HepG2 (cell line): ENCODE measurements around the gene GADD45A. TPM values are rescaled to one million over a fixed set of nuclear protein-coding genes. Genes with fewer than 3 reads are reported as not detected.

Source experiments
- DMAP1 ChIP-seq: IDR thresholded peaks from 2 replicates; pipeline ENCODE4 v1.6.1; 2016
- GABPA ChIP-seq, 2 experiments: IDR thresholded peaks; 2 replicates each; pipeline ENCODE4 v1.6.1; 2011 to 2016; ENCODE audit warnings: low read depth in 2 of 2, low read length in 1 of 2, missing biosample characterization in 1 of 2, missing genetic modification characterization in 1 of 2
- IKZF1 ChIP-seq: fragments of 450-650 bp; IDR thresholded peaks from 2 replicates; pipeline ENCODE4 v1.7.1; 2016
- KDM4B ChIP-seq: sonication (generic); formaldehyde crosslinking; IDR thresholded peaks from 2 replicates; pipeline ENCODE4 v1.4.0; 2020; ENCODE audit warnings: missing genetic modification reagents
- MXD3 ChIP-seq: IDR thresholded peaks from 2 replicates; pipeline ENCODE4 v1.6.1; 2016; ENCODE audit warnings: mild to moderate bottlenecking, missing biosample characterization, missing genetic modification reagents
- NONO ChIP-seq, 2 experiments: fragments of 450-650 bp in 1 of 2; sonication (generic) in 1 of 2; formaldehyde crosslinking in 1 of 2; IDR thresholded peaks in 1 of 2; conservative IDR thresholded peaks in 1 of 2; 2 replicates each; pipeline versions ENCODE4 v1.6.1 to v1.8.0; 2017 to 2022; ENCODE audit warnings: mild to moderate bottlenecking in 1 of 2, missing genetic modification reagents in 1 of 2, moderate library complexity in 1 of 2
- PATZ1 ChIP-seq: sonication (generic); formaldehyde crosslinking; IDR thresholded peaks from 2 replicates; pipeline ENCODE4 v1.4.0; 2020; ENCODE audit warnings: missing genetic modification reagents
- POLR2A ChIP-seq, 2 experiments: IDR thresholded peaks; 2 replicates each; pipeline ENCODE4 v1.6.1; 2011; ENCODE audit warnings: low read depth in 2 of 2, low read length in 2 of 2, mild to moderate bottlenecking in 1 of 2, moderate library complexity in 1 of 2; ENCODE audit not compliant: insufficient read depth in 1 of 2
- SOX5 ChIP-seq: IDR thresholded peaks from 2 replicates; pipeline ENCODE4 v1.6.1; 2016; ENCODE audit warnings: borderline replicate concordance
- YEATS4 ChIP-seq: sonication (generic); formaldehyde crosslinking; IDR thresholded peaks from 2 replicates; pipeline ENCODE4 v1.4.0; 2020; ENCODE audit warnings: missing genetic modification reagents, borderline replicate concordance
- ZFP36L1 ChIP-seq: sonication (generic); formaldehyde crosslinking; IDR thresholded peaks from 2 replicates; pipeline ENCODE4 v1.8.0; 2022; ENCODE audit warnings: mild to moderate bottlenecking, missing genetic modification reagents, moderate library complexity
- ZFP91 ChIP-seq: sonication (generic); formaldehyde crosslinking; IDR thresholded peaks from 2 replicates; pipeline ENCODE4 v1.9.0; 2022; ENCODE audit warnings: missing genetic modification reagents, mild to moderate bottlenecking, borderline replicate concordance
- ZMYM4 ChIP-seq: sonication (generic); formaldehyde crosslinking; IDR thresholded peaks from 2 replicates; pipeline ENCODE4 v1.8.1; 2023; ENCODE audit warnings: mild to moderate bottlenecking, missing genetic modification reagents
- ZNF260 ChIP-seq: sonication (generic); formaldehyde crosslinking; IDR thresholded peaks from 2 replicates; pipeline ENCODE4 v1.4.0; 2020; ENCODE audit warnings: missing genetic modification reagents, low read depth, mild to moderate bottlenecking, borderline replicate concordance
- ZNF562 ChIP-seq: sonication (generic); formaldehyde crosslinking; IDR thresholded peaks from 2 replicates; pipeline ENCODE4 v1.8.0; 2022; ENCODE audit warnings: missing genetic modification reagents, borderline replicate concordance
- ZNF567 ChIP-seq: sonication (generic); formaldehyde crosslinking; IDR thresholded peaks from 2 replicates; pipeline ENCODE4 v1.8.1; 2023; ENCODE audit warnings: mild to moderate bottlenecking, missing genetic modification reagents, borderline replicate concordance
- ZNF605 ChIP-seq: sonication (generic); formaldehyde crosslinking; IDR thresholded peaks from 2 replicates; pipeline ENCODE4 v1.8.0; 2022; ENCODE audit warnings: mild to moderate bottlenecking, missing genetic modification reagents
- ZNF646 ChIP-seq: sonication (generic); formaldehyde crosslinking; IDR thresholded peaks from 2 replicates; pipeline ENCODE4 v1.9.0; 2021; ENCODE audit warnings: mild to moderate bottlenecking, missing genetic modification reagents
- polyA plus RNA-seq, 8 experiments: library from polyadenylated mRNA; depleted of rRNA in 3 of 8; stranded (reverse) in 7 of 8; unstranded in 1 of 8; fragments of >200 nt; fragmentation: Illumina TruSeq in 4 of 8; extraction: Trizol in 4 of 8; gene quantifications; 2 replicates each; pipeline versions ENCODE4 v1.2.1 to v1.2.3, GENCODE V29; 2011 to 2016; ENCODE audit warnings: low read depth in 4 of 8, missing spikeins in 1 of 8, mixed read lengths in 1 of 8; ENCODE audit not compliant: insufficient read depth in 1 of 8
- total RNA-seq, 5 experiments: library from RNA; depleted of rRNA; stranded (reverse); fragments of >200 nt; fragmentation: Illumina TruSeq; extraction: Trizol; gene quantifications; 2 replicates each; pipeline ENCODE4 v1.2.3, GENCODE V29; 2016; ENCODE audit warnings: low read depth in 1 of 5

Gene GADD45A
- total and polyA plus RNA-seq, 2 of the 13 experiments (the other 11 are each of a cell fraction or from before 2014, with no cell fraction given) = 33.2 to 46.2 TPM

GRCh38 chr1:67735806-67736627 lies 51.0 kb downstream of the GADD45A start (continued):
- TF ChIP-seq MXD3 (CRISPR knock-in tag) (0 out of 2 replicates have a peak, but pooled peaks have one; percentile 37), ZMYM4 (CRISPR knock-in tag) (0 out of 2 replicates have a peak, but pooled peaks have one; percentile 12), ZFP91 (CRISPR knock-in tag) (peak; percentile 51; the same call in 1 of the 2 replicates), YEATS4 (CRISPR knock-in tag) (0 out of 2 replicates have a peak, but pooled peaks have one; percentile 26), POLR2A (IDR thresholded peaks at IDR 0.05; ENCODE audit: insufficient read depth in 1 of 2, low read depth in 2 of 2, low read length in 2 of 2) (0 out of 4 replicates have a peak, but pooled peaks of 1 of the 2 experiments have one; percentile 34), DMAP1 (0 out of 2 replicates have a peak, but pooled peaks have one; percentile 16), ZNF567 (no peak), IKZF1 (no peak), ZNF646 (peak; percentile 81), GABPA (IDR thresholded peaks at IDR 0.05; ENCODE audit: low read depth, low read length) (no peak), GABPA (CRISPR knock-in tag; IDR thresholded peaks at IDR 0.05; ENCODE audit: low read depth) (peak; percentile 77), ZFP36L1 (CRISPR knock-in tag) (no peak), ZNF260 (CRISPR knock-in tag) (no peak), ZNF605 (no peak), SOX5 (CRISPR knock-in tag) (0 out of 2 replicates have a peak, but pooled peaks have one; percentile 12), NONO (IDR thresholded peaks at IDR 0.05) (no peak), NONO (CRISPR knock-in tag; conservative IDR thresholded peaks at IDR 0.05) (no peak), PATZ1 (CRISPR knock-in tag) (0 out of 2 replicates have a peak, but pooled peaks have one; percentile 10), ZNF562 (CRISPR knock-in tag) (no peak), KDM4B (CRISPR knock-in tag) (no peak)
